Mucosa of gallbladder (tissue), 1 donor: ENCODE data around the gene GPHA2. TPM values are rescaled to one million over a fixed set of nuclear protein-coding genes. Genes with fewer than 3 reads are reported as not detected.

Source experiments
- DNase-seq: peaks from one replicate; pipeline ENCODE4 v3.0.0-alpha.2; 2020; ENCODE audit warnings: low spot score
- total RNA-seq: library from RNA; stranded (reverse); gene quantifications from one replicate; pipeline ENCODE4 v1.2.1, GENCODE V29; 2021
- donor health status: DM: no; HTN: no; CAD: no.

The GPHA2 gene
- total RNA-seq, 1 donor from 2014 or later, result 1.3 TPM

- DNase-seq, result no peak
Observed at GRCh38 chr11:64910451-64911093, 25.1 kb downstream of the GPHA2 start.

GRCh38 chr11:64909653-64910343 is 25.9 kb downstream of the GPHA2 start:
- no peak for DNase-seq

- DNase-seq, result no peak
Observed at GRCh38 chr11:64908766-64909165, 26.9 kb downstream of the GPHA2 start.

GRCh38 chr11:64906314-64906635 is 29.4 kb downstream of the GPHA2 start:
- no peak for DNase-seq

- DNase-seq, result no peak
Observed at GRCh38 chr11:64905516-64906313, 30.0 kb downstream of the GPHA2 start.

GRCh38 chr11:64903291-64903833 is 32.3 kb downstream of the GPHA2 start:
- no peak for DNase-seq

- DNase-seq, result no peak
Observed at GRCh38 chr11:64902102-64902900, 33.4 kb downstream of the GPHA2 start.

GRCh38 chr11:64900774-64901173 is 34.9 kb downstream of the GPHA2 start:
- DNase-seq, result no peak

- no peak for DNase-seq
Observed at GRCh38 chr11:64900263-64900678, 35.4 kb downstream of the GPHA2 start.

- no peak for DNase-seq
Observed at GRCh38 chr11:64898541-64898940, 37.2 kb downstream of the GPHA2 start.

GRCh38 chr11:64898076-64898445 is 37.6 kb downstream of the GPHA2 start:
- no peak for DNase-seq

GRCh38 chr11:64897381-64898075 is 38.2 kb downstream of the GPHA2 start:
- no peak for DNase-seq

GRCh38 chr11:64896448-64897022 is 39.2 kb downstream of the GPHA2 start:
- no peak for DNase-seq

- DNase-seq, result no peak
Observed at GRCh38 chr11:64894812-64895452, 40.8 kb downstream of the GPHA2 start.

GRCh38 chr11:64894070-64894811 is 41.5 kb downstream of the GPHA2 start:
- peak; percentile 83 for DNase-seq

- DNase-seq, result peak; percentile 88
Observed at GRCh38 chr11:64893194-64894069, 42.3 kb downstream of the GPHA2 start.

- no peak for DNase-seq
Observed at GRCh38 chr11:64892838-64893193, 42.9 kb downstream of the GPHA2 start.

GRCh38 chr11:64892411-64892831 is 43.3 kb downstream of the GPHA2 start:
- DNase-seq, result no peak

- no peak for DNase-seq
Observed at GRCh38 chr11:64891880-64892279, 43.8 kb downstream of the GPHA2 start.
